ENCODE data around the gene USP30. TPM values are rescaled to one million over a fixed set of nuclear protein-coding genes. Genes with fewer than 3 reads are reported as not detected.

The USP30 gene
- total and polyA plus RNA-seq, 10 of the 15 experiments (the other 5 are each of a cell fraction or from before 2014, with no cell fraction given): 2.1 to 16.2 (median 6.4) TPM

DNA sequence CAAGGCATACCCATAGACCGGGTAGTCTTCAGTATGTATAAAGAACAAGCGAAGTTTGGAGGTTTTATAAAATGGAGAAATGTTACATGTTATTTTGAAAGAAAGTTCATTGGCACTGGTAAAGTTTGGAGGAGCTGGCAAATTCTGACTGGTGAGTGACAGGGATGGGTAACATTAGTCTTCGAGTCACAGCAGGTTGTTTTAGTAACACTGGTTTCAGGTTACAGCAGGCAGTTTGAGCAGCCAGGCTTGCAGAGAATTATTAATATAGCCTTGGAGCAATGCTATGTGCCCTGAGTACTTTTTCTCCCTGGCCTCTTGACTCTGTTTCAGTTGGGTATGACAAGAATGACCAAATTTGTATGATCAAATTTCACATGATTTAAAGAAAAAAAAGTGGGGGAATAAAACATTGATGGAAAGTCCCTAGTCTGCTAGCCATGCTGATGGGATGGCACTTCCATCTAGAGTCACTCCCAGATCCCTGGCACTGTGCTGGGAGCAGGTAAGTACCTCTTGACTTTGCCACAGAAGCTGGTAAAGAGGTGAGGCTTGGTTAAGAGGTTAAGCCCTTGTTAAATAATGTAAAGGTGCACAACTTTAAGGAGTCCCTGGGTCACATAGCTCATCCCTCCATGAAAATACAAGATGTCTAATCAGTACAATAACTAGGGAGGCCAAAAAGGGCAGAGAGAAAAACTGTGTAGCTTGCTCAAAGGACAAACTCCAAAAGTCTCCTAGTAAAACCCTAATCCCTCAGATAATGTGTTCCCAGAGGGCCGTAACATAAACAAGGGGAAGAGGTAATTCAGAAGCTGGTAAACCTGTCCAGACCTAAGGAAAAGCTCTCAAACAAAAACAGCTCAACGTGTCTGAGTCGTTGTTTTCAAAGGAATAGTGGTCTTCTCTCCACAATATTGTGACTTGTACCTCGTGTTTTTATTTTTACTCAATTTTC lies 18.9 kb upstream of the USP30 start (continued):
- TF ChIP-seq SPI1 (IDR thresholded peaks at IDR 0.05; ENCODE audit: borderline replicate concordance, insufficient read depth, low read depth, low read length) (no peak), MTA3 (IDR thresholded peaks at IDR 0.05; ENCODE audit: borderline replicate concordance, low read length) (no peak)

DNA sequence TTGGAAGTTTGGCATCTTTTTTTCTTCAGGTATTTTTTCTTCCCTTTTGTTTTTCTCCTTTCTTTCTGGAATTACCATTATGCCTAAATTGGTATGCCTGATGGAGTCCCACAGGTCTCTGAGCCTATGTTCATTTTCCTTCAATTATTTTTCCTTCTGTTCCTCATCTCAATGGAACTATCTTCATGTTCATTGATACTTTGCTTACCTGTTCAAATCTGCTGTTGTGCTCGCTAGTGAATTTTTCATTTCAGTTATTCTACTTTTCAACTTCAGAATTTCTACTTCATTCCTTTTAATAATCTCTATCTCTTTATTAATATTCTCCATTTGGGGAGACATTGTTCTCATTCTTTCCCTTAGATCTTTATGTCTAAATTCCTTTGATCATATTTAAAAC lies 15.4 kb upstream of the USP30 start:
- Histone ChIP-seq H3K9me3 (replicated peaks; ENCODE audit: control insufficient read depth, insufficient read depth, low read length) (peaks cover 5% of the 10 kb centered on the region; the same call in 1 of the 3 replicates), H4K20me1 (ENCODE audit: control insufficient read depth, insufficient read depth) (no peaks in the 10 kb centered on the region), H3K36me3 (ENCODE audit: control insufficient read depth in 2 of 2, insufficient read depth in 2 of 2, low read length in 1 of 2) (no peaks in the 10 kb centered on the region), H3K27ac (ENCODE audit: control insufficient read depth, insufficient read depth) (no peak overlapping the region), H2AFZ (ENCODE audit: control insufficient read depth, low read depth, low read length) (no peak overlapping the region), H3K27me3 (replicated peaks in 1 of 2; ENCODE audit: control insufficient read depth in 2 of 2, insufficient read depth in 2 of 2, low read length in 1 of 2) (no peaks in the 10 kb centered on the region), H3K4me2 (ENCODE audit: control insufficient read depth, insufficient read depth) (no peak overlapping the region), H3K4me1 (ENCODE audit: control insufficient read depth, insufficient read depth, low read length) (no peaks in the 10 kb centered on the region), H3K4me3 (no peak overlapping the region), H3K79me2 (ENCODE audit: control insufficient read depth, insufficient read depth, low read length) (no peaks in the 10 kb centered on the region), H3K9ac (ENCODE audit: control insufficient read depth, insufficient read depth, low read length) (no peak overlapping the region)
- ChIA-PET SMC1A (ENCODE audit: uncharacterized antibody, unreplicated experiment) (no interaction called here), POLR2A (no interaction called here), CTCF (interaction anchor here (2.3 kb wide), 1 partner anchor 75 kb away, joined by 5 read pairs; no protein-coding TSS in a partner anchor), RAD21 (ENCODE audit: unreplicated experiment) (no interaction called here)
- DNase-seq (ENCODE audit: low read depth, low spot score) (no peak), ATAC-seq (no peak), FAIRE-seq (no peak)
- no peak for TF ChIP-seq CBX5 (IDR thresholded peaks at IDR 0.05; ENCODE audit: low read depth)
- no peak for TF ChIP-seq ESRRA (IDR thresholded peaks at IDR 0.05; ENCODE audit: low read length)
- no peak for TF ChIP-seq NFIC (IDR thresholded peaks at IDR 0.05; ENCODE audit: low read depth, low read length)
- TF ChIP-seq CHD4 (IDR thresholded peaks at IDR 0.05): no peak
- no peak for TF ChIP-seq NFYA (IDR thresholded peaks at IDR 0.05; ENCODE audit: borderline replicate concordance, low read depth, low read length)
- TF ChIP-seq, protein P1, sequence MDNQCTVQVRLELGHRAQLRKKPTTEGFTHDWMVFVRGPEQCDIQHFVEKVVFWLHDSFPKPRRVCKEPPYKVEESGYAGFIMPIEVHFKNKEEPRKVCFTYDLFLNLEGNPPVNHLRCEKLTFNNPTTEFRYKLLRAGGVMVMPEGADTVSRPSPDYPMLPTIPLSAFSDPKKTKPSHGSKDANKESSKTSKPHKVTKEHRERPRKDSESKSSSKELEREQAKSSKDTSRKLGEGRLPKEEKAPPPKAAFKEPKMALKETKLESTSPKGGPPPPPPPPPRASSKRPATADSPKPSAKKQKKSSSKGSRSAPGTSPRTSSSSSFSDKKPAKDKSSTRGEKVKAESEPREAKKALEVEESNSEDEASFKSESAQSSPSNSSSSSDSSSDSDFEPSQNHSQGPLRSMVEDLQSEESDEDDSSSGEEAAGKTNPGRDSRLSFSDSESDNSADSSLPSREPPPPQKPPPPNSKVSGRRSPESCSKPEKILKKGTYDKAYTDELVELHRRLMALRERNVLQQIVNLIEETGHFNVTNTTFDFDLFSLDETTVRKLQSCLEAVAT (IDR thresholded peaks at IDR 0.05): no peak
- TF ChIP-seq, protein P2, sequence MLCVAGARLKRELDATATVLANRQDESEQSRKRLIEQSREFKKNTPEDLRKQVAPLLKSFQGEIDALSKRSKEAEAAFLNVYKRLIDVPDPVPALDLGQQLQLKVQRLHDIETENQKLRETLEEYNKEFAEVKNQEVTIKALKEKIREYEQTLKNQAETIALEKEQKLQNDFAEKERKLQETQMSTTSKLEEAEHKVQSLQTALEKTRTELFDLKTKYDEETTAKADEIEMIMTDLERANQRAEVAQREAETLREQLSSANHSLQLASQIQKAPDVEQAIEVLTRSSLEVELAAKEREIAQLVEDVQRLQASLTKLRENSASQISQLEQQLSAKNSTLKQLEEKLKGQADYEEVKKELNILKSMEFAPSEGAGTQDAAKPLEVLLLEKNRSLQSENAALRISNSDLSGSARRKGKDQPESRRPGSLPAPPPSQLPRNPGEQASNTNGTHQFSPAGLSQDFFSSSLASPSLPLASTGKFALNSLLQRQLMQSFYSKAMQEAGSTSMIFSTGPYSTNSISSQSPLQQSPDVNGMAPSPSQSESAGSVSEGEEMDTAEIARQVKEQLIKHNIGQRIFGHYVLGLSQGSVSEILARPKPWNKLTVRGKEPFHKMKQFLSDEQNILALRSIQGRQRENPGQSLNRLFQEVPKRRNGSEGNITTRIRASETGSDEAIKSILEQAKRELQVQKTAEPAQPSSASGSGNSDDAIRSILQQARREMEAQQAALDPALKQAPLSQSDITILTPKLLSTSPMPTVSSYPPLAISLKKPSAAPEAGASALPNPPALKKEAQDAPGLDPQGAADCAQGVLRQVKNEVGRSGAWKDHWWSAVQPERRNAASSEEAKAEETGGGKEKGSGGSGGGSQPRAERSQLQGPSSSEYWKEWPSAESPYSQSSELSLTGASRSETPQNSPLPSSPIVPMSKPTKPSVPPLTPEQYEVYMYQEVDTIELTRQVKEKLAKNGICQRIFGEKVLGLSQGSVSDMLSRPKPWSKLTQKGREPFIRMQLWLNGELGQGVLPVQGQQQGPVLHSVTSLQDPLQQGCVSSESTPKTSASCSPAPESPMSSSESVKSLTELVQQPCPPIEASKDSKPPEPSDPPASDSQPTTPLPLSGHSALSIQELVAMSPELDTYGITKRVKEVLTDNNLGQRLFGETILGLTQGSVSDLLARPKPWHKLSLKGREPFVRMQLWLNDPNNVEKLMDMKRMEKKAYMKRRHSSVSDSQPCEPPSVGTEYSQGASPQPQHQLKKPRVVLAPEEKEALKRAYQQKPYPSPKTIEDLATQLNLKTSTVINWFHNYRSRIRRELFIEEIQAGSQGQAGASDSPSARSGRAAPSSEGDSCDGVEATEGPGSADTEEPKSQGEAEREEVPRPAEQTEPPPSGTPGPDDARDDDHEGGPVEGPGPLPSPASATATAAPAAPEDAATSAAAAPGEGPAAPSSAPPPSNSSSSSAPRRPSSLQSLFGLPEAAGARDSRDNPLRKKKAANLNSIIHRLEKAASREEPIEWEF (IDR thresholded peaks at IDR 0.05; ENCODE audit: insufficient replicate concordance, low read depth, low read length): no peak
- BruUV-seq (replicated peaks): no TSS peak
- in situ Hi-C loops (cut with MboI): no loop called here
- WGBS (ENCODE audit: insufficient coverage, insufficient replicate concordance, low lambda C conversion rate, missing lambda C conversion rate): 0% methylated on average over 1 of the region's 1 CpG
- intact Hi-C loops (cut with micrococcal nuclease; ENCODE audit: unreplicated experiment): no loop called here

Measured in GM12878 (cell line).